Esophagus muscularis mucosa (tissue), 4 donors: Measurements from ENCODE around the gene MYNN. TPM values are rescaled to one million over a fixed set of nuclear protein-coding genes. Genes with fewer than 3 reads are reported as not detected.

Experiments
- DNase-seq: peaks from one replicate; pipeline ENCODE4 v3.0.0-alpha.2; 2017; ENCODE audit errors: extremely low spot score
- H3K27ac ChIP-seq, 4 donors: fragments of 200-600 bp; sonication (generic); replicated peaks in 1 of 4; 1 replicate in 3 of 4; 2 replicates in 1 of 4; pipeline ENCODE4 v1.5.1; 2016 to 2019; ENCODE audit warnings: mild to moderate bottlenecking in 1 of 4
- H3K27me3 ChIP-seq, 4 donors: fragments of 200-600 bp; sonication (generic); one replicate each; pipeline versions ENCODE4 v1.5.1 to v1.6.0; 2016 to 2019
- H3K36me3 ChIP-seq, 4 donors: fragments of 200-600 bp; sonication (generic); one replicate each; pipeline ENCODE4 v1.5.1; 2016 to 2019
- H3K4me1 ChIP-seq, 4 donors: fragments of 200-600 bp; sonication (generic); one replicate each; pipeline ENCODE4 v1.5.1; 2016 to 2019
- H3K4me3 ChIP-seq, 4 donors: fragments of 200-600 bp; sonication (generic); 1 replicate in 2 of 4; 2 replicates in 2 of 4; pipeline ENCODE4 v1.5.1; 2016 to 2019; ENCODE audit warnings: mild to moderate bottlenecking in 4 of 4, moderate library complexity in 1 of 4
- H3K9me3 ChIP-seq, 4 donors: fragments of 200-600 bp; sonication (generic); 1 replicate in 3 of 4; 2 replicates in 1 of 4; pipeline ENCODE4 v1.5.1; 2016 to 2019
- EP300 ChIP-seq: sonication (generic); formaldehyde crosslinking; IDR thresholded peaks from one replicate; pipeline ENCODE4 v1.6.1; 2017; ENCODE audit warnings: antibody characterized with exemption
- POLR2A ChIP-seq: fragments of 450-650 bp; IDR thresholded peaks from one replicate; pipeline ENCODE4 v1.6.1; 2017; ENCODE audit warnings: antibody characterized with exemption, moderate library complexity, mild to moderate bottlenecking, low read depth
- POLR2AphosphoS5 ChIP-seq, 2 donors: sonication (generic); formaldehyde crosslinking; IDR thresholded peaks; one replicate each; pipeline ENCODE4 v1.6.1; 2017; ENCODE audit warnings: antibody characterized with exemption in 2 of 2
- WGBS: methylation state at CpG from one replicate; pipeline ENCODE4 v1.1.5; 2018; 5-methylcytosine and 5-hydroxymethylcytosine counted together
- intact Hi-C: fragments of 100-400 bp; cut with DNase I; formaldehyde crosslinking; loops from one replicate; pipeline ENCODE4 v1.15.1; 2023
- total RNA-seq, 4 donors: library from RNA; depleted of rRNA; stranded (reverse); fragments of >200 nt; gene quantifications; one replicate each; pipeline versions ENCODE4 v1.1.0 to v1.2.1, GENCODE V29; 2016
- TF ChIP-seq, protein P1 (sequence below), 3 experiments: fragments of 200-600 bp in 2 of 3; fragments of 450-650 bp in 1 of 3; sonication (generic) in 2 of 3; IDR thresholded peaks; one replicate each; pipeline ENCODE4 v1.5.1; 2017 to 2019; ENCODE audit warnings: antibody characterized with exemption in 3 of 3, mild to moderate bottlenecking in 2 of 3, moderate library complexity in 1 of 3

Gene MYNN
- total RNA-seq, 4 donors from 2014 or later = 11.7 to 15.7 (median 14.7) TPM

DNA sequence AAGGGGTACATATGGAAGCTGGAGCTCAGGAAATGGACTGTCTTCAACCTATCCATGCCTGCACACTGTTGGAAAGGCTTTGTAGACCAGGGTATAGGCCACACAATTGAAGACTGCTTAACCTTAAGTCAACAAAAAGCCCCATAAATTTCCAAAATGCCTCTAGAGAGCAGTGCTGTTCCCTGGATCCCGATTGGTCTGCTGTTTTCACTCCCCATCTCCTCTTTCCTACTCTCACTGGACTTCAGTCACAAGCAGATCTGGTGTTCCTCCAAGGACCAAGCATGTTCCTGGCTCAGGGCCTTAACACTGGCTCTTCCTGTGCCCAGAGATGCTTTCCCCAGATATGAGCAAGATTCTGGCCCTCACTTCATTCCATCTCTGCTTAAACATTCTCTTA is 62.3 kb downstream of the MYNN start:
- 80% methylated on average over 1 of the region's 1 CpG for WGBS

DNA sequence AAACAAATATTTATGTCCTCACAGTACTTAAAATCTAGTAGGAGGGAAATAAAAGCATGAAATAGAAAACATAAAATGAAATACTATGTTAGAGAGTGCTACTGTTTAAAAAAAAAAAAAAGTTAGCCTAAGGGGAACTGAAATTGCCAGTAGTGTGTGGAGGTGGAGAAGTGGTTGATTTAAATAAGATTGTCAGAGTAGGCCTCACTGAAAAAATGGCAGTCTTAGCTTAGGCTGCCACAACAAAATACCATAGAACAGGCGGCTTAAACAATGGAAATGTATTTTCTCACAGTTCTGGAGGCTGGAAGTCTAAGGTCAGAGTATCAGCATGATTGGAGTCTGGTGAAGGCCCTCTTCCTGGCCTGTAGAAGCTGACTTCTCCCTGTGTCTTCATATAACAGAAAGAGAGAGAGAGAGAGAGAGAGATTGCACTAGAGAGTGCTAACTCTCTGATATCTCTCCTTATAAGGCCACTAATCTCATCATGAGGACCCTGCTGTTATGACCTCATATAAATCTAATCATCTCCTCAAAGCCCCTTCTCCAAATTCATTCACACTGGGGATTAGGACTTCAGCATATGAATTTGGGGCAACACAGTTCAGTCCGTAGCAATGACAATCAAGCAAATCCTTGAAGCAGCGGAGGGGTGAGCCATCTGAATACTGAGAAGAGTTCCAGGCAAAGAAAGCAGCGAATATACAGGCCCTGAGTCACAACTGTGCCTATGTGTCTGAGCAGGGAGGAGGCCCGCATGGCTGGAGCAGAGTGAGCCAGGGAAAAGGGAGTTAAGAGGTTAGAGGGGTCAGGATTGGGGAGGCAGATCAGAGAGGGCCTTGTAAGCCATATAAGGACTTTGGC is 63.1 kb downstream of the MYNN start:
- TF ChIP-seq POLR2A = no peak
- TF ChIP-seq, protein P1, sequence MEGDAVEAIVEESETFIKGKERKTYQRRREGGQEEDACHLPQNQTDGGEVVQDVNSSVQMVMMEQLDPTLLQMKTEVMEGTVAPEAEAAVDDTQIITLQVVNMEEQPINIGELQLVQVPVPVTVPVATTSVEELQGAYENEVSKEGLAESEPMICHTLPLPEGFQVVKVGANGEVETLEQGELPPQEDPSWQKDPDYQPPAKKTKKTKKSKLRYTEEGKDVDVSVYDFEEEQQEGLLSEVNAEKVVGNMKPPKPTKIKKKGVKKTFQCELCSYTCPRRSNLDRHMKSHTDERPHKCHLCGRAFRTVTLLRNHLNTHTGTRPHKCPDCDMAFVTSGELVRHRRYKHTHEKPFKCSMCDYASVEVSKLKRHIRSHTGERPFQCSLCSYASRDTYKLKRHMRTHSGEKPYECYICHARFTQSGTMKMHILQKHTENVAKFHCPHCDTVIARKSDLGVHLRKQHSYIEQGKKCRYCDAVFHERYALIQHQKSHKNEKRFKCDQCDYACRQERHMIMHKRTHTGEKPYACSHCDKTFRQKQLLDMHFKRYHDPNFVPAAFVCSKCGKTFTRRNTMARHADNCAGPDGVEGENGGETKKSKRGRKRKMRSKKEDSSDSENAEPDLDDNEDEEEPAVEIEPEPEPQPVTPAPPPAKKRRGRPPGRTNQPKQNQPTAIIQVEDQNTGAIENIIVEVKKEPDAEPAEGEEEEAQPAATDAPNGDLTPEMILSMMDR (IDR thresholded peaks at IDR 0.05) = no peak
- TF ChIP-seq POLR2AphosphoS5 (IDR thresholded peaks at IDR 0.05) = no peak
- no peak for TF ChIP-seq EP300
- no peak for DNase-seq
- Histone ChIP-seq H3K4me3 (no peak overlapping the region), H3K4me1 (no peaks in the 10 kb centered on the region), H3K36me3 (no peaks in the 10 kb centered on the region), H3K27me3 (no peaks in the 10 kb centered on the region), H3K9me3 (no peaks in the 10 kb centered on the region), H3K27ac (no peak overlapping the region)
- intact Hi-C loops = no loop called here
- 73% methylated on average over 5 of the region's 5 CpGs for WGBS

More for the DNA sequence above, 62.3 kb downstream of the MYNN start:
- H3K27me3 ChIP-seq = no peaks in the 10 kb centered on the region
- no peaks in the 10 kb centered on the region for H3K9me3 ChIP-seq
- H3K36me3 ChIP-seq = no peaks in the 10 kb centered on the region
- H3K4me3 ChIP-seq = no peak overlapping the region
- no peaks in the 10 kb centered on the region for H3K4me1 ChIP-seq
- intact Hi-C loops = no loop called here
- H3K27ac ChIP-seq = no peak overlapping the region
- no peak for TF ChIP-seq EP300
- no peak for TF ChIP-seq POLR2A
- no peak for TF ChIP-seq POLR2AphosphoS5 (IDR thresholded peaks at IDR 0.05)
- TF ChIP-seq, protein P1 (IDR thresholded peaks at IDR 0.05) = no peak
- no peak for DNase-seq

DNA sequence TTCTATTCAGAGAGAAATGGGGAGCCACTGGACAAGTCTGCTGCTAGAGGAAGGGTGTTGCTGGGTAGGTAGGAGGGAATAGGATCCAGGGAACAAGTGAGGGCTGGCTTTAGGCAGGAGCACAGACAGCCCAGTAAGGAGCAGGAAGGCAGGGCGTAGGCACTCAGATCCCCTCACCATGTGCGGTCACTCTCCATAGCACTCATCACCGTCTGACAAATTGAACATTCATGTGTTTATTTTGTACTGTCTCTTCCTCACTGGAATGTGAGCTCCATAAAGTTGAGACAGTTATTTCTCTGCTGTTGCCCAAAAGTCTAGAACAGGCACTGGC is 63.7 kb downstream of the MYNN start:
- Histone ChIP-seq H3K36me3 (no peaks in the 10 kb centered on the region), H3K27ac (no peak overlapping the region), H3K9me3 (no peaks in the 10 kb centered on the region), H3K4me3 (no peak overlapping the region), H3K4me1 (no peaks in the 10 kb centered on the region), H3K27me3 (no peaks in the 10 kb centered on the region)
- TF ChIP-seq POLR2AphosphoS5 (IDR thresholded peaks at IDR 0.05) = no peak
- 94% methylated on average over 3 of the region's 3 CpGs for WGBS
- intact Hi-C loops = no loop called here
- DNase-seq = no peak

DNA sequence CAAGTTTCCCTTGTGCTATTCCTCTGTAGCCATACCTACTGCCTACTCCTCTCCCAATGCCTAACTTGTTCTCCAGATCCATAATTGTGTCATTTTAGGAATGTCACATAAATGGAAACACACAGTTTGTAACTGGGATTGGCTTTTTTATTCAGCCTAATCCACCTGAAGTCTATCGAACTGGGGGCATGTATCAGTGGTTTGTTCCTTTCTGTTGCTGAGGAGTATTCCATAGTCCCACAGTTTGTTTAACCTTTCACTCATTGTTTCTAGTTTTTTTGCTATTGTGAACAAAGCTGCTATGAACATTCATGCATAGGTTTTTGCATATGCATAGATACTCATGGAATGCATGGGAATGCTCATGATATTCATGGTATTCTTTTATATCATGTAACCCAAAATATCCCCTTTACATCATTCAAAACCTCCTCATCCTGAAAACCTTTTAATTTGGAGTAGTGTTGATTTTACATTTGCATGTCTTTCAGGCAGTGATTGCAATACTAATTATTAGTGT is 65.4 kb downstream of the MYNN start:
- DNase-seq = no peak
- Histone ChIP-seq H3K27ac (no peak overlapping the region), H3K4me1 (no peaks in the 10 kb centered on the region), H3K36me3 (no peaks in the 10 kb centered on the region), H3K9me3 (no peaks in the 10 kb centered on the region), H3K4me3 (no peak overlapping the region), H3K27me3 (no peaks in the 10 kb centered on the region)
- intact Hi-C loops = no loop called here
- 93% methylated on average over 1 of the region's 1 CpG for WGBS
- TF ChIP-seq, protein P1 (IDR thresholded peaks at IDR 0.05) = no peak
- TF ChIP-seq POLR2A = no peak
- TF ChIP-seq POLR2AphosphoS5 (IDR thresholded peaks at IDR 0.05) = no peak
- TF ChIP-seq EP300 = no peak

Other genes starting within 250 kb of the MYNN start
- 10 to 100 TPM; 11.7 to 19.1 (median 13.6) TPM for gene MECOM, start 109.7 kb upstream of the MYNN start, total RNA-seq
- gene TERC, start 8.3 kb upstream of the MYNN start, total RNA-seq = 10 to 100 TPM; 19.1 to 93.6 (median 63.7) TPM
- gene ACTRT3, start 3.8 kb upstream of the MYNN start, total RNA-seq = 1 to 10 TPM; 2.7 to 4.5 (median 4.3) TPM
- under 1 TPM in 1 of 4 donors, not detected in 3; 0.23 TPM for gene LRRIQ4, start 39.5 kb downstream of the MYNN start, total RNA-seq
- 1 to 10 TPM; 2.0 to 2.9 (median 2.2) TPM for gene LRRC34, start 39.5 kb downstream of the MYNN start, total RNA-seq
- not detected for gene LRRC31, start 96.5 kb downstream of the MYNN start, total RNA-seq
- not detected for gene SAMD7, start 138.2 kb downstream of the MYNN start, total RNA-seq
- gene SEC62, start 193.4 kb downstream of the MYNN start, total RNA-seq = 10 to 100 TPM; 65.6 to 71.8 (median 69.3) TPM